ENCODE measurements around the gene KCMF1.

KCMF1 gene

GRCh38 chr2:84971510-84972206, 697 bp downstream of the KCMF1 start:
- TF ChIP-seq ZNF274 (IDR thresholded peaks at IDR 0.05; ENCODE audit: low read depth, low read length) (no peak), YY1 (IDR thresholded peaks at IDR 0.05; ENCODE audit: insufficient read depth, insufficient read length) (no peak), SUZ12 (IDR thresholded peaks at IDR 0.05; ENCODE audit: extremely low read depth, insufficient read depth, insufficient read length) (no peak)
- Histone ChIP-seq H3K9ac (ENCODE audit: insufficient read length, low read depth) (peak overlapping the region; percentile 91), H3K4me1 (ENCODE audit: insufficient read depth, insufficient read length) (no peaks in the 10 kb centered on the region), H3K4me3 (ENCODE audit: insufficient read length, low read depth) (peak overlapping the region; percentile 69), H3K27me3 (ENCODE audit: insufficient read depth, insufficient read length) (no peaks in the 10 kb centered on the region), H3K36me3 (ENCODE audit: insufficient read depth, insufficient read length, low read length) (peaks cover 16% of the 10 kb centered on the region), H3K9me3 (ENCODE audit: insufficient read depth, low read length) (no peaks in the 10 kb centered on the region)
- no peak for DNase-seq (ENCODE audit: low read depth, low spot score)

GRCh38 chr2:84972207-84972783, 1.3 kb downstream of the KCMF1 start:
- TF ChIP-seq SUZ12 (IDR thresholded peaks at IDR 0.05; ENCODE audit: extremely low read depth, insufficient read depth, insufficient read length) (no peak), YY1 (IDR thresholded peaks at IDR 0.05; ENCODE audit: insufficient read depth, insufficient read length) (no peak), ZNF274 (IDR thresholded peaks at IDR 0.05; ENCODE audit: low read depth, low read length) (no peak)
- DNase-seq (ENCODE audit: low read depth, low spot score), result no peak
- peak overlapping the region; percentile 69 for H3K4me3 ChIP-seq (ENCODE audit: insufficient read length, low read depth)
- peaks cover 13% of the 10 kb centered on the region for H3K36me3 ChIP-seq (ENCODE audit: insufficient read depth, insufficient read length, low read length)
- H3K27me3 ChIP-seq (ENCODE audit: insufficient read depth, insufficient read length), result no peaks in the 10 kb centered on the region
- no peaks in the 10 kb centered on the region for H3K9me3 ChIP-seq (ENCODE audit: insufficient read depth, low read length)
- H3K4me1 ChIP-seq (ENCODE audit: insufficient read depth, insufficient read length), result no peaks in the 10 kb centered on the region
- H3K9ac ChIP-seq (ENCODE audit: insufficient read length, low read depth), result peak overlapping the region; percentile 91

GRCh38 chr2:84972932-84973331, 2.0 kb downstream of the KCMF1 start:
- peak overlapping the region; percentile 91 for H3K9ac ChIP-seq (ENCODE audit: insufficient read length, low read depth)
- H3K36me3 ChIP-seq (ENCODE audit: insufficient read depth, insufficient read length, low read length), result peaks cover 17% of the 10 kb centered on the region
- TF ChIP-seq SUZ12 (IDR thresholded peaks at IDR 0.05; ENCODE audit: extremely low read depth, insufficient read depth, insufficient read length) (no peak), YY1 (IDR thresholded peaks at IDR 0.05; ENCODE audit: insufficient read depth, insufficient read length) (no peak), ZNF274 (IDR thresholded peaks at IDR 0.05; ENCODE audit: low read depth, low read length) (no peak)
- no peaks in the 10 kb centered on the region for H3K27me3 ChIP-seq (ENCODE audit: insufficient read depth, insufficient read length)
- no peak for DNase-seq (ENCODE audit: low read depth, low spot score)
- H3K4me1 ChIP-seq (ENCODE audit: insufficient read depth, insufficient read length), result no peaks in the 10 kb centered on the region
- H3K9me3 ChIP-seq (ENCODE audit: insufficient read depth, low read length), result no peaks in the 10 kb centered on the region
- H3K4me3 ChIP-seq (ENCODE audit: insufficient read length, low read depth), result peak overlapping the region; percentile 69

GRCh38 chr2:84980263-84980983, 9.5 kb downstream of the KCMF1 start:
- Histone ChIP-seq H3K4me1 (ENCODE audit: insufficient read depth, insufficient read length) (no peaks in the 10 kb centered on the region), H3K27me3 (ENCODE audit: insufficient read depth, insufficient read length) (no peaks in the 10 kb centered on the region), H3K9ac (ENCODE audit: insufficient read length, low read depth) (no peak overlapping the region), H3K4me3 (ENCODE audit: insufficient read length, low read depth) (no peak overlapping the region), H3K9me3 (ENCODE audit: insufficient read depth, low read length) (no peaks in the 10 kb centered on the region), H3K36me3 (ENCODE audit: insufficient read depth, insufficient read length, low read length) (peaks cover 8% of the 10 kb centered on the region)
- DNase-seq (ENCODE audit: low read depth, low spot score), result no peak
- TF ChIP-seq ZNF274 (IDR thresholded peaks at IDR 0.05; ENCODE audit: low read depth, low read length) (no peak), YY1 (IDR thresholded peaks at IDR 0.05; ENCODE audit: insufficient read depth, insufficient read length) (no peak)

- no peaks in the 10 kb centered on the region for H3K4me1 ChIP-seq (ENCODE audit: insufficient read depth, insufficient read length)
- no peak for DNase-seq (ENCODE audit: low read depth, low spot score)
- H3K36me3 ChIP-seq (ENCODE audit: insufficient read depth, insufficient read length, low read length), result no peaks in the 10 kb centered on the region
- H3K9ac ChIP-seq (ENCODE audit: insufficient read length, low read depth), result no peak overlapping the region
- TF ChIP-seq SUZ12 (IDR thresholded peaks at IDR 0.05; ENCODE audit: extremely low read depth, insufficient read depth, insufficient read length) (no peak), ZNF274 (IDR thresholded peaks at IDR 0.05; ENCODE audit: low read depth, low read length) (no peak), YY1 (IDR thresholded peaks at IDR 0.05; ENCODE audit: insufficient read depth, insufficient read length) (no peak)
- H3K4me3 ChIP-seq (ENCODE audit: insufficient read length, low read depth), result no peak overlapping the region
- no peaks in the 10 kb centered on the region for H3K9me3 ChIP-seq (ENCODE audit: insufficient read depth, low read length)
- no peaks in the 10 kb centered on the region for H3K27me3 ChIP-seq (ENCODE audit: insufficient read depth, insufficient read length)
These were observed 15.1 kb downstream of the KCMF1 start for GRCh38 chr2:84986018-84986417.

GRCh38 chr2:84989422-84989821, 18.5 kb downstream of the KCMF1 start:
- no peaks in the 10 kb centered on the region for H3K4me1 ChIP-seq (ENCODE audit: insufficient read depth, insufficient read length)

GRCh38 chr2:84989927-84990326, 19.0 kb downstream of the KCMF1 start:
- H3K4me1 ChIP-seq (ENCODE audit: insufficient read depth, insufficient read length), result no peaks in the 10 kb centered on the region

More at GRCh38 chr2:84989422-84989821, 18.5 kb downstream of the KCMF1 start:
- H3K9ac ChIP-seq (ENCODE audit: insufficient read length, low read depth), result no peak overlapping the region
- H3K4me3 ChIP-seq (ENCODE audit: insufficient read length, low read depth), result no peak overlapping the region
- H3K36me3 ChIP-seq (ENCODE audit: insufficient read depth, insufficient read length, low read length), result no peaks in the 10 kb centered on the region
- no peaks in the 10 kb centered on the region for H3K9me3 ChIP-seq (ENCODE audit: insufficient read depth, low read length)
- TF ChIP-seq ZNF274 (IDR thresholded peaks at IDR 0.05; ENCODE audit: low read depth, low read length) (no peak), SUZ12 (IDR thresholded peaks at IDR 0.05; ENCODE audit: extremely low read depth, insufficient read depth, insufficient read length) (no peak), YY1 (IDR thresholded peaks at IDR 0.05; ENCODE audit: insufficient read depth, insufficient read length) (no peak)
- H3K27me3 ChIP-seq (ENCODE audit: insufficient read depth, insufficient read length), result no peaks in the 10 kb centered on the region
- no peak for DNase-seq (ENCODE audit: low read depth, low spot score)

More at GRCh38 chr2:84989927-84990326, 19.0 kb downstream of the KCMF1 start:
- H3K4me3 ChIP-seq (ENCODE audit: insufficient read length, low read depth), result no peak overlapping the region
- TF ChIP-seq ZNF274 (IDR thresholded peaks at IDR 0.05; ENCODE audit: low read depth, low read length), result no peak
- TF ChIP-seq SUZ12 (IDR thresholded peaks at IDR 0.05; ENCODE audit: extremely low read depth, insufficient read depth, insufficient read length), result no peak
- no peak for TF ChIP-seq YY1 (IDR thresholded peaks at IDR 0.05; ENCODE audit: insufficient read depth, insufficient read length)
- no peaks in the 10 kb centered on the region for H3K27me3 ChIP-seq (ENCODE audit: insufficient read depth, insufficient read length)
- no peak overlapping the region for H3K9ac ChIP-seq (ENCODE audit: insufficient read length, low read depth)
- DNase-seq (ENCODE audit: low read depth, low spot score), result no peak
- H3K36me3 ChIP-seq (ENCODE audit: insufficient read depth, insufficient read length, low read length), result no peaks in the 10 kb centered on the region
- H3K9me3 ChIP-seq (ENCODE audit: insufficient read depth, low read length), result no peaks in the 10 kb centered on the region
